Left lung (tissue), 10 donors: Measurements from ENCODE around the gene FMNL1. TPM values are rescaled to one million over a fixed set of nuclear protein-coding genes. Genes with fewer than 3 reads are reported as not detected.
A peak's percentile ranks its signal among the peaks of the same experiment; 100 is the strongest.

Experiments
- ATAC-seq: fragments of 200-7000 bp; cut with Tn5 transposase; one replicate; pipeline ENCODE4 v1.9.1; 2020; ENCODE audit warnings: moderate library complexity
- DNase-seq, 4 donors: peaks; one replicate each; pipeline ENCODE4 v3.0.0-alpha.2; 2013 to 2020
- H3K27ac ChIP-seq, 2 donors: fragments of 200-600 bp; sonication (generic) in 1 of 2; one replicate each; pipeline versions ENCODE4 v1.5.0 to v1.8.0; 2020 to 2021
- H3K27me3 ChIP-seq, 2 donors: fragments of 200-600 bp; sonication (generic) in 1 of 2; one replicate each; pipeline versions ENCODE4 v1.5.0 to v1.8.0; 2020 to 2021
- H3K36me3 ChIP-seq, 2 donors: fragments of 200-600 bp; sonication (generic) in 1 of 2; one replicate each; pipeline versions ENCODE4 v1.5.0 to v1.8.0; 2020 to 2021
- H3K4me1 ChIP-seq, 2 donors: fragments of 200-600 bp; one replicate each; pipeline ENCODE4 v1.8.0; 2021
- H3K4me3 ChIP-seq, 2 donors: fragments of 200-600 bp; sonication (generic) in 1 of 2; one replicate each; pipeline versions ENCODE4 v1.5.0 to v1.8.0; 2020 to 2021; ENCODE audit warnings: mild to moderate bottlenecking in 1 of 2
- H3K9me3 ChIP-seq, 2 donors: fragments of 200-600 bp; sonication (generic) in 1 of 2; one replicate each; pipeline versions ENCODE4 v1.5.0 to v1.8.0; 2020 to 2021
- CTCF ChIP-seq, 2 donors: fragments of 200-600 bp; sonication (generic) in 1 of 2; IDR thresholded peaks; one replicate each; pipeline versions ENCODE4 v1.5.0 to v1.8.0; 2021; ENCODE audit warnings: antibody characterized with exemption in 2 of 2
- intact Hi-C, 2 donors: fragments of 100-400 bp; cut with DNase I; formaldehyde crosslinking; loops; one replicate each; pipeline versions ENCODE4 v1.11.2 to v1.14.2; 2022
- polyA plus RNA-seq, 6 donors: library from polyadenylated mRNA; unstranded; fragments of 120-200 nt; gene quantifications; one replicate each; pipeline ENCODE4 v1.2.1, GENCODE V29; 2013; ENCODE audit not compliant: insufficient read length in 6 of 6
- total RNA-seq, 2 donors: library from RNA; stranded (reverse); fragmentation: NEBNext Ultra II Directional; extraction: Animal tissue kit (Norgen Biotek cat#: 25700); gene quantifications; one replicate each; pipeline ENCODE4 v1.2.1, GENCODE V29; 2021
- donor health status: DM: no; HTN: yes; CAD: no.
- donor health status: DM: no; HTN: no; CAD: no.

Gene FMNL1
- total and polyA plus RNA-seq, 8 donors, result 6.9 to 118 (median 9.2) TPM

- H3K9me3 ChIP-seq, result no peaks in the 10 kb centered on the region
- intact Hi-C loops, result no loop called here
- H3K36me3 ChIP-seq, result peaks cover 0 to 80% of the 10 kb centered on the region in 2 donors
- no peak for TF ChIP-seq CTCF (IDR thresholded peaks at IDR 0.05)
- DNase-seq (no peak), ATAC-seq (no peak)
- H3K27me3 ChIP-seq, result peaks cover 0 to 3% of the 10 kb centered on the region in 2 donors
- H3K4me1 ChIP-seq, result peaks cover 1 to 52% of the 10 kb centered on the region in 2 donors
- no peak overlapping the region for H3K4me3 ChIP-seq
- no peak overlapping the region for H3K27ac ChIP-seq
These were observed 14.6 kb downstream of the FMNL1 start for GRCh38 chr17:45236282-45236606.

GRCh38 chr17:45237686-45238085, 16.0 kb downstream of the FMNL1 start:
- no peak overlapping the region for H3K27ac ChIP-seq
- H3K4me1 ChIP-seq, result peaks cover 0 to 38% of the 10 kb centered on the region in 2 donors
- no peaks in the 10 kb centered on the region for H3K9me3 ChIP-seq
- no peak for ATAC-seq
- peaks cover 0 to 93% of the 10 kb centered on the region in 2 donors for H3K36me3 ChIP-seq
- H3K27me3 ChIP-seq, result peaks cover 0 to 6% of the 10 kb centered on the region in 2 donors
- H3K4me3 ChIP-seq, result no peak overlapping the region
- no peak for DNase-seq
- no peak for TF ChIP-seq CTCF (IDR thresholded peaks at IDR 0.05)
- intact Hi-C loops, result no loop called here

GRCh38 chr17:45238155-45238774, 16.6 kb downstream of the FMNL1 start:
- TF ChIP-seq CTCF (IDR thresholded peaks at IDR 0.05), result no peak
- ATAC-seq (no peak), DNase-seq (no peak)
- no peak overlapping the region for H3K4me3 ChIP-seq
- H3K27me3 ChIP-seq, result peaks cover 0 to 6% of the 10 kb centered on the region in 2 donors
- peaks cover 0 to 33% of the 10 kb centered on the region in 2 donors for H3K4me1 ChIP-seq
- peaks cover 0 to 94% of the 10 kb centered on the region in 2 donors for H3K36me3 ChIP-seq
- H3K9me3 ChIP-seq, result no peaks in the 10 kb centered on the region
- intact Hi-C loops, result no loop called here
- no peak overlapping the region for H3K27ac ChIP-seq

- Histone ChIP-seq H3K4me3 (peak overlapping the region; percentile 20 to 23), H3K27ac (no peak overlapping the region), H3K27me3 (peaks cover 0 to 6% of the 10 kb centered on the region in 2 donors), H3K36me3 (peaks cover 0 to 99% of the 10 kb centered on the region in 2 donors), H3K9me3 (no peaks in the 10 kb centered on the region), H3K4me1 (peaks cover 0 to 16% of the 10 kb centered on the region in 2 donors)
- intact Hi-C loops, result no loop called here
- DNase-seq (peak in 2 of 4 donors; percentile 50 to 71), ATAC-seq (peak; percentile 29)
- TF ChIP-seq CTCF (IDR thresholded peaks at IDR 0.05), result no peak
These were observed 19.2 kb downstream of the FMNL1 start for GRCh38 chr17:45240905-45241327.

- peak; percentile 82 for ATAC-seq
- Histone ChIP-seq H3K9me3 (no peaks in the 10 kb centered on the region), H3K36me3 (peaks cover 0 to 99% of the 10 kb centered on the region in 2 donors), H3K27me3 (peaks cover 0 to 6% of the 10 kb centered on the region in 2 donors), H3K4me3 (peak overlapping the region; percentile 20 to 23), H3K27ac (no peak overlapping the region), H3K4me1 (peaks cover under 1 to 16% of the 10 kb centered on the region in 2 donors)
- DNase-seq, result peak in 3 of 4 donors; percentile 75 to 84 (median 80)
- intact Hi-C loops, result no loop called here
- TF ChIP-seq CTCF (IDR thresholded peaks at IDR 0.05), result no peak
These were observed 19.8 kb downstream of the FMNL1 start for GRCh38 chr17:45241328-45242028.
